Colonic mucosa (tissue), 4 donors: Measurements from ENCODE around the gene STXBP6. TPM values are rescaled to one million over a fixed set of nuclear protein-coding genes. Genes with fewer than 3 reads are reported as not detected.
"Not testable (repeated sequence)": the region's sequence is repeated elsewhere in the genome, so short reads cannot be mapped to it uniquely, and the experiment has no call there.

Experiments
- DNase-seq: peaks from one replicate; pipeline ENCODE4 v3.0.0-alpha.2; 2020
- H3K27ac ChIP-seq: fragments of 200-600 bp; one replicate; pipeline ENCODE4 v1.8.0; 2021
- H3K27me3 ChIP-seq: fragments of 200-600 bp; one replicate; pipeline ENCODE4 v1.8.0; 2021
- H3K36me3 ChIP-seq: fragments of 200-600 bp; one replicate; pipeline ENCODE4 v1.8.0; 2021
- H3K4me1 ChIP-seq: fragments of 200-600 bp; one replicate; pipeline ENCODE4 v1.8.0; 2021; ENCODE audit warnings: mild to moderate bottlenecking
- H3K4me3 ChIP-seq: fragments of 200-600 bp; one replicate; pipeline ENCODE4 v1.8.0; 2021
- H3K9ac ChIP-seq, 2 donors: one replicate each; pipeline ENCODE4 v1.7.0; 2013; ENCODE audit warnings: control low read depth in 2 of 2, low read depth in 2 of 2, low read length in 2 of 2
- H3K9me3 ChIP-seq: fragments of 200-600 bp; one replicate; pipeline ENCODE4 v1.8.0; 2021
- intact Hi-C: fragments of 100-400 bp; cut with DNase I; formaldehyde crosslinking; loops from one replicate; pipeline ENCODE4 v1.14.1; 2022
- total RNA-seq, 2 donors: library from RNA; stranded (reverse); fragmentation: NEBNext Ultra II Directional in 1 of 2; extraction: Animal tissue kit (Norgen Biotek cat#: 25700) in 1 of 2; gene quantifications; one replicate each; pipeline ENCODE4 v1.2.1, GENCODE V29; 2021
- TF ChIP-seq, protein P1 (sequence below): fragments of 200-600 bp; IDR thresholded peaks from one replicate; pipeline ENCODE4 v1.8.0; 2022; ENCODE audit warnings: antibody characterized with exemption, mild to moderate bottlenecking
- donor health status: healthy.
- donor health status: DM: no; HTN: no; CAD: no.
- donor health status: DM: no; HTN: no; CAD: no.

The STXBP6 gene
- total RNA-seq, 2 donors from 2014 or later, result 23.7 to 26.1 TPM

- H3K27ac ChIP-seq, result no peak overlapping the region
- no peak overlapping the region for H3K4me3 ChIP-seq
- no peak overlapping the region for H3K9ac ChIP-seq
- no peaks in the 10 kb centered on the region for H3K27me3 ChIP-seq
- H3K4me1 ChIP-seq, result no peaks in the 10 kb centered on the region
- TF ChIP-seq, protein P1, sequence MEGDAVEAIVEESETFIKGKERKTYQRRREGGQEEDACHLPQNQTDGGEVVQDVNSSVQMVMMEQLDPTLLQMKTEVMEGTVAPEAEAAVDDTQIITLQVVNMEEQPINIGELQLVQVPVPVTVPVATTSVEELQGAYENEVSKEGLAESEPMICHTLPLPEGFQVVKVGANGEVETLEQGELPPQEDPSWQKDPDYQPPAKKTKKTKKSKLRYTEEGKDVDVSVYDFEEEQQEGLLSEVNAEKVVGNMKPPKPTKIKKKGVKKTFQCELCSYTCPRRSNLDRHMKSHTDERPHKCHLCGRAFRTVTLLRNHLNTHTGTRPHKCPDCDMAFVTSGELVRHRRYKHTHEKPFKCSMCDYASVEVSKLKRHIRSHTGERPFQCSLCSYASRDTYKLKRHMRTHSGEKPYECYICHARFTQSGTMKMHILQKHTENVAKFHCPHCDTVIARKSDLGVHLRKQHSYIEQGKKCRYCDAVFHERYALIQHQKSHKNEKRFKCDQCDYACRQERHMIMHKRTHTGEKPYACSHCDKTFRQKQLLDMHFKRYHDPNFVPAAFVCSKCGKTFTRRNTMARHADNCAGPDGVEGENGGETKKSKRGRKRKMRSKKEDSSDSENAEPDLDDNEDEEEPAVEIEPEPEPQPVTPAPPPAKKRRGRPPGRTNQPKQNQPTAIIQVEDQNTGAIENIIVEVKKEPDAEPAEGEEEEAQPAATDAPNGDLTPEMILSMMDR, result no peak
- intact Hi-C loops, result no loop called here
- no peak for DNase-seq
- no peaks in the 10 kb centered on the region for H3K9me3 ChIP-seq
- no peaks in the 10 kb centered on the region for H3K36me3 ChIP-seq
These were observed 112.6 kb downstream of the STXBP6 start for GRCh38 chr14:24937300-24937699.

DNA sequence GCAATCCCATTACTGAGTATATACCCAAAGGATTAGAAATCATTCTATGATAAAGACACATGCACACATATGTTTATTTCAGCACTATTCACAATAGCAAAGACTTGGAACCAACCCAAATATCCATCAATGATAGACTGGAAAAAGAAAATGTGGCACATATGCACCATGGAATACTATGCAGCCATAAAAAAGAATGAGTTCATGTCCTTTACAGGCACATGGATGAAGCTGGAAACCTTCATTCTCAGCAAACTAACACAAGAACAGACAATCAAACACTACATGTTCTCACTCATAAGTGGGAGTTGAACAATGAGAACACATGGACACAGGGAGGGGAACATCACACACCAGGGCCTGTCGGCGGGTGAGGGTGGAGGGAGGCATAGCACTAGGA lies 113.2 kb downstream of the STXBP6 start:
- H3K27me3 ChIP-seq, H3K4me3 ChIP-seq, DNase-seq, H3K9me3 ChIP-seq, H3K4me1 ChIP-seq, H3K36me3 ChIP-seq, H3K9ac ChIP-seq, H3K27ac ChIP-seq, intact Hi-C loops: not testable (repeated sequence)

DNA sequence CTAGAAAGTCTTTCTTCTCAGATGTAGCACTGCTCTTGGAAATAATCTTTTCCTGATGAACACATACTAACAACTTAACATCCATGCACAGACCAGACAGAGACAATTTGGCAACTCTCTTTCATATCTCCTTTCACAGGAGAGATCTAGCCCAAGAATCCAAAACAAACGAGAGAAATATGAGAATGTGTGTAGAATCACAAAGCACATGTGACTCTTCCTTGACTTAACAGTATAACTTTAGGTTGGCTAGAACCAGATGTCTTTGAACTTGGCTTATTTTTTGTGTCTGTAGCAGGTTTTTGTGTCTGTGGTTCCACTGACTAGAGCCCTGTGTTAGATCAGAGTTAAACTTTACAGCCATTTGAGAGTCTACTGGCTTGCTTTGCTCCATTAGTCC lies 114.2 kb downstream of the STXBP6 start:
- Histone ChIP-seq H3K9me3 (no peaks in the 10 kb centered on the region), H3K4me3 (no peak overlapping the region), H3K36me3 (no peaks in the 10 kb centered on the region), H3K27ac (no peak overlapping the region), H3K27me3 (no peaks in the 10 kb centered on the region), H3K4me1 (no peaks in the 10 kb centered on the region), H3K9ac (no peak overlapping the region)
- TF ChIP-seq, protein P1, result no peak
- intact Hi-C loops, result no loop called here
- DNase-seq, result no peak

DNA sequence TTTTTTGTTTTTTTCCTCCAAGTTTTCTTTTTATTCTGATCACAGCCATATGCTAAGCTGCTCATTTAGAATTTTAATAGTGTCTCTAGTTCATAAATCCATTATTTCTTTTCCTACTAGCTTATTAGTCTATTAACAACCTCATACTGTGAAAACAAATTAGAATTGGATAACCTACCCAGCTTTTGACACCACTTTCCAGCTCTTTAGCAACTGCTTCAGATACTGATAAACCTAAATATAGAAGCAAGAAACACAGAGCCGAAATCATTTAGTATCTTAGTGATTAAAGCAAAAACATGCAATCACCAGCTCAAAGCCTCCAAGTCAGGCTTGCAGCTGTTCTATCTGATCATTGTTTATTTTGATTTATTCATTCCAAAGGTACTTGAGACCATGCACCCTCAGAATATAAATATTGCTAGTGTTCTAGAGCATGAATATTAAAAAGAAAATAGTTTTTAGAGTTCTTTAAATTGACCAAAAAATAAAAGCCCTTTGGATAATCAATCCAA lies 121.5 kb downstream of the STXBP6 start:
- intact Hi-C loops, result no loop called here
- DNase-seq, result no peak
- Histone ChIP-seq H3K4me1 (no peaks in the 10 kb centered on the region), H3K4me3 (no peak overlapping the region), H3K36me3 (no peaks in the 10 kb centered on the region), H3K27ac (no peak overlapping the region), H3K9me3 (no peaks in the 10 kb centered on the region), H3K27me3 (no peaks in the 10 kb centered on the region), H3K9ac (no peak overlapping the region)
- TF ChIP-seq, protein P1, result no peak

DNA sequence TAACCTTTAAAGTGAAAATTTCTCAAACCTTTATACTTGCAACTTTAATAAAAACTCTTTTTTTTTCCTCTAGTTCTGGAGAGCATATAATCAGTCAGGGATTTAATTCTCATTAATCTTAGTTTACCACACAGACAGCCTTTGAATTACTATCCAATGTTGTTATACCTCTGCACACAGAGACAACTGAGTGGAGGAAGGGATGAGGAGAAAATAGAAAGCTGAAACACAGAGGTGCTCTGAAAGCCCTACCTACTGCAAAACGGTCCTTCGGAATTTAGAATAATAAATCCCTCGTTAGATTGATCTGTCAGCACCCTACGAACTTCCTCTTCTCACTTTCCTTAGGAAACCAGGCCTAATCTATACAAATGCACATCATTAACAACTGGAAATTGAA lies 122.1 kb downstream of the STXBP6 start:
- no peaks in the 10 kb centered on the region for H3K36me3 ChIP-seq
- no peaks in the 10 kb centered on the region for H3K27me3 ChIP-seq
- intact Hi-C loops, result no loop called here
- no peak overlapping the region for H3K4me3 ChIP-seq
- no peak overlapping the region for H3K9ac ChIP-seq
- H3K4me1 ChIP-seq, result no peaks in the 10 kb centered on the region
- H3K9me3 ChIP-seq, result no peaks in the 10 kb centered on the region
- TF ChIP-seq, protein P1, result no peak
- H3K27ac ChIP-seq, result no peak overlapping the region
- no peak for DNase-seq

- no peak for DNase-seq
- H3K27ac ChIP-seq, result no peak overlapping the region
- H3K4me3 ChIP-seq, result no peak overlapping the region
- H3K27me3 ChIP-seq, result no peaks in the 10 kb centered on the region
- H3K9ac ChIP-seq, result no peak overlapping the region
- H3K4me1 ChIP-seq, result no peaks in the 10 kb centered on the region
- H3K9me3 ChIP-seq, result no peaks in the 10 kb centered on the region
- no peaks in the 10 kb centered on the region for H3K36me3 ChIP-seq
- TF ChIP-seq, protein P1, result no peak
- intact Hi-C loops, result no loop called here
These were observed 124.1 kb downstream of the STXBP6 start for GRCh38 chr14:24925771-24926374.
